Activated naive CD4-positive, alpha-beta T cell treated with anti-CD3 and anti-CD28 coated beads, Interleukin-2, amount 50 U/mL, for 24 hours (primary cell): Measurements from ENCODE around the gene KDM1B.
"Not testable (repeated sequence)": the region's sequence is repeated elsewhere in the genome, so short reads cannot be mapped to it uniquely, and the experiment has no call there.

Experiments
- H3K27ac Mint-ChIP-seq: one replicate; pipeline ENCODE4 v1.8.0; 2021; ENCODE audit warnings: mild to moderate bottlenecking, mixed read lengths
- H3K27me3 Mint-ChIP-seq: one replicate; pipeline ENCODE4 v1.8.0; 2021; ENCODE audit warnings: mixed read lengths
- H3K36me3 Mint-ChIP-seq: one replicate; pipeline ENCODE4 v1.8.0; 2021; ENCODE audit warnings: mixed read lengths
- H3K4me1 Mint-ChIP-seq: one replicate; pipeline ENCODE4 v1.8.0; 2021; ENCODE audit warnings: mixed read lengths
- H3K4me3 Mint-ChIP-seq: one replicate; pipeline ENCODE4 v1.8.0; 2021; ENCODE audit warnings: mild to moderate bottlenecking, mixed read lengths
- H3K9me3 Mint-ChIP-seq: one replicate; pipeline ENCODE4 v1.8.0; 2021; ENCODE audit warnings: mixed read lengths

The KDM1B gene

DNA sequence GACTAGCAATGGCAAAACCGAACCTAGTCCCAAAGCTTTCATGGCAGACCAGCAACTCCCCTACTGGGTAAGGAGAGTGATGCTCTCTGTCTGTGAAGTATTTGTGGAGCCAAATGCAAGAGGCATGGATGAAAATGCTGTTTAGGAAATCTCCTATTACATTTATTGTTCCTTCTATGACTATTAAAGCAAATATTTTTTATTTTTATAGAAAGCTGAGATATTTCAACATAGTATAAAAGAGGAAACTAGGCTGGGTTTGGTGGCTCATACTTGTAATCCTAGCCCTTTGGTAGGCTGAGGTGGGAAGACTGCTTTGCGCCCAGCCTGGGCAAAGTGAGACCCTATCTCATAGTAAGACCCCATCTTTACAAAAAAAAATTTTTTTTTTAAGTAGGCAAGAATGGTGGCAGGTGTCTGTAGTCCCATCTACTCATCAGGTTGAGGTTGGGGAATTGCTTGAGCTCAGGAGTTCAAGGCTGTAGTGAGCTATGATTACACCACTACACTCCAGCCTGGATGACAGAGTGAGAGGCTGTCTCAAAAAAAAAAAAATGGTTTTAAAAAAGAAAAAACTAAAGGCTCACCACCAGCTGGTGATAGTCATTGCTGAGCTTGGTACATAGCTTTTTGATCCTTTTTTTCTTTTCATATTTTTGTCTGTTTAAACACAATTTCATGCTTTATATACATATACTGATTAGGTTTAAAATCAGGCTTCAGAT, 11.3 kb downstream of the KDM1B start:
- no peaks in the 10 kb centered on the region for H3K27me3 Mint-ChIP-seq
- no peak overlapping the region for H3K4me3 Mint-ChIP-seq
- H3K4me1 Mint-ChIP-seq: no peaks in the 10 kb centered on the region
- H3K27ac Mint-ChIP-seq: no peak overlapping the region
- H3K36me3 Mint-ChIP-seq: peaks cover 20% of the 10 kb centered on the region
- H3K9me3 Mint-ChIP-seq: no peaks in the 10 kb centered on the region

- Mint-ChIP-seq H3K36me3 (peaks cover 20% of the 10 kb centered on the region), H3K9me3 (no peaks in the 10 kb centered on the region)
Observed at GRCh38 chr6:18168264-18168663, 13.0 kb downstream of the KDM1B start.

DNA sequence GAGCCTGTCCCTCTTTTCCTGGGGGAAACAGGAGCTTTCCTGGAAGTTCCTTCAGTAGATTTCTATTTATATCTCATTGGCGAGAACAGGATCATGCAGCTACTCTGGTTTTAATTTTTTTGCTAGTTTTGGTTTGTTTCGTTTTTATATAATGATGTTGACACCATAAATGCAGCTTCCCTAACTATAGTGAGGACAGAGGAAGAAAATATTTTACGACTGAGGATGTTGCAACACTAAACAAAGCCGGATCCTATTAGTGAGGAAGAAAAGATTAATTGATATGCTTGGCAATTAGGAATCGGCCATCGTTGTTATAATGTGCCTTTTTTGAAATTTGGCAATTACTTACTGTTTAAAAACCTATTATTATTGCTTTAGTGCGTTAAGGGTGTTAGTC, 16.6 kb downstream of the KDM1B start:
- Mint-ChIP-seq H3K9me3 (no peaks in the 10 kb centered on the region), H3K4me3 (no peak overlapping the region), H3K27ac (no peak overlapping the region), H3K36me3 (peaks cover 44% of the 10 kb centered on the region), H3K27me3 (no peaks in the 10 kb centered on the region), H3K4me1 (peaks cover 16% of the 10 kb centered on the region)

More at GRCh38 chr6:18168264-18168663, 13.0 kb downstream of the KDM1B start:
- Mint-ChIP-seq H3K27me3 (no peaks in the 10 kb centered on the region), H3K4me1 (no peaks in the 10 kb centered on the region), H3K4me3 (no peak overlapping the region), H3K27ac (no peak overlapping the region)

- Mint-ChIP-seq H3K36me3 (peaks cover 51% of the 10 kb centered on the region), H3K4me1 (peaks cover 34% of the 10 kb centered on the region)
- not testable (repeated sequence) for H3K27ac Mint-ChIP-seq, H3K9me3 Mint-ChIP-seq, H3K27me3 Mint-ChIP-seq, H3K4me3 Mint-ChIP-seq
Observed at GRCh38 chr6:18176198-18176597, 21.0 kb downstream of the KDM1B start.

GRCh38 chr6:18177286-18177965, 22.2 kb downstream of the KDM1B start:
- Mint-ChIP-seq H3K9me3 (no peaks in the 10 kb centered on the region), H3K4me3 (no peak overlapping the region), H3K4me1 (peaks cover 34% of the 10 kb centered on the region), H3K36me3 (peaks cover 49% of the 10 kb centered on the region), H3K27me3 (no peaks in the 10 kb centered on the region), H3K27ac (no peak overlapping the region)

GRCh38 chr6:18178960-18179615, 23.9 kb downstream of the KDM1B start:
- peaks cover 34% of the 10 kb centered on the region for H3K4me1 Mint-ChIP-seq
- H3K27ac Mint-ChIP-seq: no peak overlapping the region
- peaks cover 51% of the 10 kb centered on the region for H3K36me3 Mint-ChIP-seq

GRCh38 chr6:18179770-18180356, 24.6 kb downstream of the KDM1B start:
- Mint-ChIP-seq H3K9me3 (no peaks in the 10 kb centered on the region), H3K4me3 (no peak overlapping the region), H3K36me3 (peaks cover 46% of the 10 kb centered on the region), H3K27ac (peak overlapping the region; percentile 25), H3K4me1 (peaks cover 34% of the 10 kb centered on the region), H3K27me3 (no peaks in the 10 kb centered on the region)

More at GRCh38 chr6:18178960-18179615, 23.9 kb downstream of the KDM1B start:
- Mint-ChIP-seq H3K4me3 (no peak overlapping the region), H3K9me3 (no peaks in the 10 kb centered on the region), H3K27me3 (no peaks in the 10 kb centered on the region)

GRCh38 chr6:18182568-18182967, 27.3 kb downstream of the KDM1B start:
- no peaks in the 10 kb centered on the region for H3K9me3 Mint-ChIP-seq

GRCh38 chr6:18183766-18184165, 28.5 kb downstream of the KDM1B start:
- Mint-ChIP-seq H3K27ac (no peak overlapping the region), H3K9me3 (no peaks in the 10 kb centered on the region)

More at GRCh38 chr6:18182568-18182967, 27.3 kb downstream of the KDM1B start:
- no peaks in the 10 kb centered on the region for H3K27me3 Mint-ChIP-seq
- peaks cover 11% of the 10 kb centered on the region for H3K4me1 Mint-ChIP-seq
- H3K27ac Mint-ChIP-seq: no peak overlapping the region
- H3K36me3 Mint-ChIP-seq: peaks cover 24% of the 10 kb centered on the region
- no peak overlapping the region for H3K4me3 Mint-ChIP-seq

GRCh38 chr6:18185624-18186023, 30.4 kb downstream of the KDM1B start:
- Mint-ChIP-seq H3K27ac (no peak overlapping the region), H3K36me3 (peaks cover 15% of the 10 kb centered on the region), H3K9me3 (no peaks in the 10 kb centered on the region), H3K27me3 (no peaks in the 10 kb centered on the region), H3K4me1 (no peaks in the 10 kb centered on the region), H3K4me3 (no peak overlapping the region)

More at GRCh38 chr6:18183766-18184165, 28.5 kb downstream of the KDM1B start:
- no peaks in the 10 kb centered on the region for H3K27me3 Mint-ChIP-seq
- peaks cover 7% of the 10 kb centered on the region for H3K4me1 Mint-ChIP-seq
- H3K36me3 Mint-ChIP-seq: peaks cover 23% of the 10 kb centered on the region
- no peak overlapping the region for H3K4me3 Mint-ChIP-seq

DNA sequence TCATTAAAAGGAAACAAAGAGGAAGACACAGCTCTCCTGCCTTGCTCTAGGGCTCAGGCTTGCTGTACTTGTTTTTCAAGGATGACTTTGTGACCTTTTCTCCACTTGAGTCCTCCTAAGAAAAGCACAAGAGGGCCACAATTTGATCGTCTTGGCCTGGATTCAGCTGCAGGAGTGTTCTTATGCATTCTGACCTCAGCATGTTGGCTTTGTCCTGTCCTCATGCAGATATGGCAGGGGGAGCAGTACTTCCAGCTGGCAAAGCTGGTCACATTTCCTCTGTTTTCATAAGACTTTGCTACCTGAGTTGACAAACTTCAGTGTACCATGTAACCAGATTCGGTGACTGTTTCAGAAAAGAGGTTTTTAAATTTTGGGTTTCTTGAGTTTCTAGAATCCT, 30.8 kb downstream of the KDM1B start:
- no peak overlapping the region for H3K27ac Mint-ChIP-seq

GRCh38 chr6:18186540-18187250, 31.5 kb downstream of the KDM1B start:
- Mint-ChIP-seq H3K4me3 (no peak overlapping the region), H3K9me3 (no peaks in the 10 kb centered on the region), H3K4me1 (no peaks in the 10 kb centered on the region), H3K27ac (no peak overlapping the region), H3K27me3 (no peaks in the 10 kb centered on the region), H3K36me3 (peaks cover 15% of the 10 kb centered on the region)

More for the DNA sequence above, 30.8 kb downstream of the KDM1B start:
- peaks cover 12% of the 10 kb centered on the region for H3K36me3 Mint-ChIP-seq
- H3K9me3 Mint-ChIP-seq: no peaks in the 10 kb centered on the region
- H3K4me3 Mint-ChIP-seq: no peak overlapping the region
- no peaks in the 10 kb centered on the region for H3K27me3 Mint-ChIP-seq
- H3K4me1 Mint-ChIP-seq: no peaks in the 10 kb centered on the region

DNA sequence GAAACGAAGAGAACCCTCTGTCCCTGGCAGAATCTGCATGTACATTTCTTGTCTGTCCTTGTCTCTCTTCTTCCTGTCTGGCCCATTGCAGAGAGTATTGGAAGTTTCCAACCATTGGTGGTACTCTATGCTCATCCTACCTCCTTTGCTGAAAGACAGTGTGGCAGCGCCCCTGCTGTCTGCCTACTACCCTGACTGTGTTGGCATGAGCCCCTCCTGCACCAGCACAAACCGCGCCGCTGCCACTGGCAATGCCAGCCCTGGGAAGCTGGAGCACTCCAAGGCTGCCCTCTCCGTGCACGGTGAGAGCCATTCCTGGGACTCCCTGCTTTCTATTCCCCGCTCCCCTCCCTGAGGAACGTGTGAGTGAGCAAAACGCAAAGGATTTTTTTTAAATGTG, 32.5 kb downstream of the KDM1B start:
- H3K27ac Mint-ChIP-seq: no peak overlapping the region
- H3K4me3 Mint-ChIP-seq: no peak overlapping the region
- H3K9me3 Mint-ChIP-seq: no peaks in the 10 kb centered on the region
- H3K36me3 Mint-ChIP-seq: peaks cover 15% of the 10 kb centered on the region
- H3K4me1 Mint-ChIP-seq: no peaks in the 10 kb centered on the region
- H3K27me3 Mint-ChIP-seq: no peaks in the 10 kb centered on the region

DNA sequence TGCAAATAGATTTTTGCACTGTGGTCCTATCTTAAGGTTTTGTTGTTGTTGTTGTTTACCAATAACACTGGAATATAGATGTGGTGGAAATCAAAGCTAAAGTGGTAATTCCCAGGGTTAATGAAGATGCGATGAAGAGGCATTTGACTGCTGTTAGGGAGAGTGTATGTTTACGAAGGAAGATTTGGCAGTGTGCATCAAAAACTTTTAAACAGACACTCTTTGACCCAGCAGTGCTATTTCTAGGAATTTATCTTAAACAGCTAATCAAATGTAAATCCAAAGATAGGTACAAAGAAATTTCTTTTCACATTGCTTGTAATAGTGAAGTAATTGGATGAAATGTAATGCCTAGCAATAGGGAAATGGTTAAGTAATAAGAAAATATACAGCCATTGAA, 34.0 kb downstream of the KDM1B start:
- H3K27ac Mint-ChIP-seq: no peak overlapping the region
- no peaks in the 10 kb centered on the region for H3K4me1 Mint-ChIP-seq
- no peaks in the 10 kb centered on the region for H3K9me3 Mint-ChIP-seq
- no peak overlapping the region for H3K4me3 Mint-ChIP-seq
- H3K27me3 Mint-ChIP-seq: no peaks in the 10 kb centered on the region
- peaks cover 9% of the 10 kb centered on the region for H3K36me3 Mint-ChIP-seq

- no peak overlapping the region for H3K27ac Mint-ChIP-seq
- no peaks in the 10 kb centered on the region for H3K4me1 Mint-ChIP-seq
- H3K36me3 Mint-ChIP-seq: peaks cover 17% of the 10 kb centered on the region
Observed at GRCh38 chr6:18192026-18192425, 36.8 kb downstream of the KDM1B start.

More at GRCh38 chr6:18192026-18192425, 36.8 kb downstream of the KDM1B start:
- Mint-ChIP-seq H3K4me3 (no peak overlapping the region), H3K27me3 (no peaks in the 10 kb centered on the region), H3K9me3 (no peaks in the 10 kb centered on the region)
